Hepatocyte (in vitro differentiated cells): Measurements from ENCODE around the gene ZNF12. TPM values are rescaled to one million over a fixed set of nuclear protein-coding genes. Genes with fewer than 3 reads are reported as not detected.

Experiments used
- DNase-seq: peaks from one replicate; pipeline ENCODE4 v3.0.0-alpha.2; 2016; ENCODE audit warnings: low spot score
- H2AFZ ChIP-seq: fragments of 200-600 bp; sonication (generic); 2 replicates; pipeline ENCODE4 v1.6.0; 2016; ENCODE audit warnings: antibody characterized with exemption, mild to moderate bottlenecking
- H3K27ac ChIP-seq: fragments of 200-600 bp; sonication (generic); 2 replicates; pipeline ENCODE4 v1.5.1; 2016; ENCODE audit warnings: mild to moderate bottlenecking
- H3K27me3 ChIP-seq: fragments of 200-600 bp; sonication (generic); 2 replicates; pipeline ENCODE4 v1.6.1; 2016
- H3K36me3 ChIP-seq: fragments of 200-600 bp; sonication (generic); replicated peaks from 2 replicates; pipeline ENCODE4 v1.5.1; 2016; ENCODE audit warnings: low read depth; ENCODE audit not compliant: insufficient read depth
- H3K4me1 ChIP-seq: fragments of 200-600 bp; sonication (generic); 2 replicates; pipeline ENCODE4 v1.5.1; 2016; ENCODE audit warnings: mild to moderate bottlenecking, moderate library complexity; ENCODE audit not compliant: insufficient read depth
- H3K4me2 ChIP-seq: fragments of 200-600 bp; sonication (generic); 2 replicates; pipeline ENCODE4 v1.6.0; 2016
- H3K4me3 ChIP-seq: fragments of 200-600 bp; sonication (generic); 2 replicates; pipeline ENCODE4 v1.5.1; 2016; ENCODE audit warnings: mild to moderate bottlenecking
- H3K79me2 ChIP-seq: fragments of 200-600 bp; sonication (generic); 2 replicates; pipeline ENCODE4 v1.6.0; 2017; ENCODE audit warnings: mild to moderate bottlenecking
- H3K9me2 ChIP-seq: fragments of 200-600 bp; sonication (generic); replicated peaks from 2 replicates; pipeline ENCODE4 v1.6.0; 2017; ENCODE audit warnings: mild to moderate bottlenecking; ENCODE audit not compliant: insufficient read depth
- H3K9me3 ChIP-seq: fragments of 200-600 bp; sonication (generic); 2 replicates; pipeline ENCODE4 v1.5.1; 2016; ENCODE audit warnings: low read depth, mild to moderate bottlenecking
- H4K20me1 ChIP-seq: fragments of 200-600 bp; sonication (generic); 2 replicates; pipeline ENCODE4 v1.6.0; 2016; ENCODE audit warnings: mild to moderate bottlenecking; ENCODE audit not compliant: insufficient read depth, poor library complexity, severe bottlenecking
- CTCF ChIP-seq: fragments of 200-600 bp; sonication (generic); IDR thresholded peaks from 2 replicates; pipeline ENCODE4 v1.5.1; 2016; ENCODE audit warnings: antibody characterized with exemption, mild to moderate bottlenecking; ENCODE audit not compliant: poor library complexity
- EZH2 ChIP-seq: fragments of 200-600 bp; sonication (generic); IDR thresholded peaks from 2 replicates; pipeline ENCODE4 v1.6.1; 2016; ENCODE audit warnings: antibody characterized with exemption, mild to moderate bottlenecking, borderline replicate concordance
- EZH2phosphoT487 ChIP-seq: fragments of 200-600 bp; sonication (generic); IDR thresholded peaks from one replicate; pipeline ENCODE4 v1.6.1; 2018; ENCODE audit warnings: antibody characterized with exemption, mild to moderate bottlenecking, low read depth, moderate library complexity; ENCODE audit not compliant: unreplicated experiment, severe bottlenecking
- WGBS: methylation state at CpG from one replicate; pipeline ENCODE4 v1.1.6; 2016; ENCODE audit warnings: low lambda C conversion rate; ENCODE audit errors: missing lambda C conversion rate; 5-methylcytosine and 5-hydroxymethylcytosine counted together
- polyA plus RNA-seq: library from polyadenylated mRNA; unstranded; fragments of >200 nt; fragmentation: Nextera tagmentation; extraction: Ambion mirVana; gene quantifications from 2 replicates; pipeline ENCODE4 v1.2.1, GENCODE V29; 2016
- total RNA-seq: library from RNA; depleted of rRNA; stranded (reverse); fragments of >200 nt; gene quantifications from 2 replicates; pipeline ENCODE4 v1.2.3, GENCODE V29; 2014

The ZNF12 gene
- total and polyA plus RNA-seq, 2 experiments from 2014 or later, result 14.7 to 22.2 TPM

GRCh38 chr7:6658618-6659345 is 48.0 kb downstream of the ZNF12 start:
- H2AFZ ChIP-seq, result no peak overlapping the region
- H3K9me2 ChIP-seq, result no peaks in the 10 kb centered on the region
- H3K4me3 ChIP-seq, result no peak overlapping the region
- H3K36me3 ChIP-seq, result no peaks in the 10 kb centered on the region
- WGBS, result 52% methylated on average over 11 of the region's 11 CpGs
- no peaks in the 10 kb centered on the region for H3K9me3 ChIP-seq
- H3K4me1 ChIP-seq, result no peaks in the 10 kb centered on the region
- TF ChIP-seq EZH2 (no peak), EZH2phosphoT487 (no peak), CTCF (no peak)
- H3K27me3 ChIP-seq, result no peaks in the 10 kb centered on the region
- H4K20me1 ChIP-seq, result no peaks in the 10 kb centered on the region
- no peak overlapping the region for H3K4me2 ChIP-seq
- no peaks in the 10 kb centered on the region for H3K79me2 ChIP-seq
- DNase-seq, result no peak
- H3K27ac ChIP-seq, result no peak overlapping the region

- WGBS, result 95% methylated on average over 9 of the region's 9 CpGs
- H3K9me2 ChIP-seq, result no peaks in the 10 kb centered on the region
Observed at GRCh38 chr7:6656413-6656812, 50.3 kb downstream of the ZNF12 start.

GRCh38 chr7:6655636-6656385 is 50.9 kb downstream of the ZNF12 start:
- TF ChIP-seq CTCF, result no peak
- no peak for TF ChIP-seq EZH2phosphoT487
- TF ChIP-seq EZH2, result no peak
- Histone ChIP-seq H2AFZ (no peak overlapping the region), H3K4me2 (no peak overlapping the region), H3K9me2 (no peaks in the 10 kb centered on the region), H3K79me2 (no peaks in the 10 kb centered on the region), H3K27ac (no peak overlapping the region), H4K20me1 (no peaks in the 10 kb centered on the region), H3K9me3 (no peaks in the 10 kb centered on the region), H3K4me1 (no peaks in the 10 kb centered on the region), H3K36me3 (no peaks in the 10 kb centered on the region), H3K4me3 (no peak overlapping the region), H3K27me3 (no peaks in the 10 kb centered on the region)
- DNase-seq, result no peak
- WGBS, result 94% methylated on average over 13 of the region's 17 CpGs

More at GRCh38 chr7:6656413-6656812, 50.3 kb downstream of the ZNF12 start:
- H3K4me3 ChIP-seq, result no peak overlapping the region
- no peaks in the 10 kb centered on the region for H3K27me3 ChIP-seq
- no peaks in the 10 kb centered on the region for H3K79me2 ChIP-seq
- no peaks in the 10 kb centered on the region for H3K9me3 ChIP-seq
- no peaks in the 10 kb centered on the region for H3K4me1 ChIP-seq
- TF ChIP-seq EZH2phosphoT487 (no peak), EZH2 (no peak), CTCF (no peak)
- H3K36me3 ChIP-seq, result no peaks in the 10 kb centered on the region
- H2AFZ ChIP-seq, result no peak overlapping the region
- DNase-seq, result no peak
- no peaks in the 10 kb centered on the region for H4K20me1 ChIP-seq
- no peak overlapping the region for H3K27ac ChIP-seq
- H3K4me2 ChIP-seq, result no peak overlapping the region
